RCC 7860 (cell line): ENCODE results near the gene ZDHHC7.
"Not testable (repeated sequence)": the region's sequence is repeated elsewhere in the genome, so short reads cannot be mapped to it uniquely, and the experiment has no call there.

ENCODE experiments used
- DNase-seq: peaks from one replicate; pipeline ENCODE4 v3.0.0-alpha.2; 2015; ENCODE audit warnings: low spot score
- FAIRE-seq: peaks from 2 replicates; lab custom pipeline; 2012; peaks lifted over from hg19 to GRCh38; lab: Jason Lieb, UNC

Gene ZDHHC7

DNA sequence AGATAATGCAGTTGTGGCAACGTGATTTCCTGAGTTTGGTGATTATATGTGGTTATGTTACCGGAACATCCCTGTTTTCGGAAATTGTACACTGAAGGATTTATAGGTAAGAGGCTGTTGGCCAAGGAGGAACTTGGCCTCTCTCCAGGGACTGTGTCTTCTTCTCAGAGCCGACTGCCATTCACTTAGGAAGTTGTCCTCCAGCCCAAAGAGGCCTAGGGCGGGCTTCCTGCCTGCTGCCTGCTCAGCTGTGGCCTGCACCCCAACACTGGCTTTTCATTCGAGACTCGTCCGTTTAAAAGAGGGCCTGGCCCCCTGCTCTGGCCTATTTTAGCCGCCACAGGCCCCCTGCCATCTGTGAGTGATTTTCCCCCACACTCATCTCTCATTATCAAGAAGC, 64.3 kb downstream of the ZDHHC7 start:
- no peak for FAIRE-seq

DNA sequence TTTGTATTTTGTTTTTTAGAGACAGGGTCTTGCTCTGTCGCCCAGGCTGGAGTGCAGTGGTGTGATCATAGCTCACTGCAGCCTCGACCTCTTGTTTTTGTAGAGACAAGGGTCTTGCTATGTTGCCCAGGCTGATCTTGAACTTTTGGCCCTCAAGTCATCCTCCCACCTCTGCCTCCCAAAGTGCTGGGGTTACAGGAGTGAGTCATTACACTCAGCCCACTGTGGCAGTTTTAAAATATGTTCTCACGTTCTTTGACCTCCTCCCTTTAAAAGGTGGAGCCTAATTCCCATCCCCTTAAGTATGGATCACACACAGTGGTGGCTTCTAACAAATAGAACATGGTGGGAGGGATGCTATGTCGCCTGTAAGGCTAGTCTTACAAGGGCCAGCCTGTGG, 67.7 kb downstream of the ZDHHC7 start:
- no peak for DNase-seq
- FAIRE-seq, result no peak

More for the DNA sequence above, 64.3 kb downstream of the ZDHHC7 start:
- DNase-seq, result no peak

DNA sequence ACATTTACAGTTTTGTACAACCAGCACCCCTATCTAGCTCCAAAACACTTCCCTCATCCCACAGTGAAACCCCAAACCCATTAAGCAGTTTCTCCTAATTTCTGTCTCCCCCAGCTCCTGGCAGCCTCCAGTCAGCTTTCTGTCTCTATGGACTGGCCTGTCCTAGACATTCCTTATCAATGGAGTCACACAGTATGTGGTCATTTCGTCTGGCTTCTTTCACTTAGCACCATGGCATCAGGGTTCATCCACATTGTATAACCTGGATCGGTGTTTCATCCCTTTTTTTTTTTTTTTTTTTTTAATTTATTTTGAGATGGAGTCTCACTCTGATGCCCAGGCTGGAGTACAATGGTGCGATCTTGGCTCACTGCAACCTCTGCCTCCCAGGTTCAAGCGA, 68.5 kb downstream of the ZDHHC7 start:
- no peak for FAIRE-seq
- DNase-seq, result peak; percentile 15

DNA sequence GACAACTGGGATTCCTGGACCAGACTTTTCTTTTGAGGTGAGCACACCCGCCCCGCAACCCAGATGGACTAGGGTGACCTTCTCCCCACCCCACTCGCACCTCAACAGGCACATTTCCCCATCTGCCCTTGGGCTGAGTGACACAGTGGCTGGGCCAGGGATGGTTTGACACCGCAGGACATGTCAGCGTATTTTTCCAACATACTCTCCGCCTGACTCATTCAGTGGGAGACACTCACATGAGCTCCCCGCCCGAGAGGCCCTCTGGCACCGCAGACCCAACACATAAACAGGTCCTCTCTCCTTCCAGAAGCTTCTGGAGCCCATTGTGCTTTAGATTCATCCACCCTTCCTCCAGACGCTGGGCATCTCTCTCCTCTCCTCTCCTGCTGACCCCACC, 69.4 kb downstream of the ZDHHC7 start:
- DNase-seq (no peak), FAIRE-seq (no peak)

DNA sequence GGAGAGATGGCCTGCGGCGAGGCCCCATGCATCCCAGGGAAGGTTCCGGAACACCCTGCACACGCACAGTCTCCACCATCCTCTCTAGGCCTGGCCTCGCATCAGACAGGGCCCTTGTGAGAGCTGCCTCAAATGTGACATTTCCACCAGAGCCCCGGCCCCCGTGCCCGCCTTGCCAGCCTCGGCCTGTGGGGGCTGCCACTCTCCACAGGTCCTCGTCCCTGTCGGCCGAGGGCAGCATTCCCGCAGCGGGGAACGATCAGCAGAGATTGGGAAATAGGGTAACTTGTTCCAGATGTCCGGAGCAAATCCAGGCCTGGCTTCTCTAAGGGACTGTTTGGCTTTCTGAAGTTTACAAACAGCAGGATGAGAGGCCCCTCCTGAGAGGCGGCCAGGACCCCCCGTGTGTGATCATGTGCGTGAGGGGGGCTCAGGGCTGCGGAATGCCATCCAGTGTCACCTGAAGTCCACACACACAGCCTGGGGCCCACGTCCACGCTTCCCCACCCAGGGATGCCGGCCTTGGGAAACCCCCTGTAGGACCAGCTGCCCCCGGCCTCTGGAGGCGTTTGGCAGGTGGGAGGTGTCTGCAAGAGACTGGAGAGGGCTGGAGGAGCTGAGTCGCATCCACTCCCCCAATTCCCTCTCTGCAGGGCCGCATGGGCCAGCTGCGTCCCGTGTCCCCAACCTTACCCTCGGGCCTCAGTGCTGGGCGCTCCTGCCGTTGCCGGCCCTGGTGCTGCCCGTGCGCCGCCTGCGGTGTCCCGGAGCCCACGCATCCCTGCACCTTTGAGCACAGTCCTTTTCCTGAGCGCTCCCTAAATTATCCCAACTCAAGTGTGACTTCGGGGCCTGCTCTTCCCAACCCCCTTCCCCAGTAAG, 70.4 kb downstream of the ZDHHC7 start:
- FAIRE-seq (no peak), DNase-seq (no peak)

DNA sequence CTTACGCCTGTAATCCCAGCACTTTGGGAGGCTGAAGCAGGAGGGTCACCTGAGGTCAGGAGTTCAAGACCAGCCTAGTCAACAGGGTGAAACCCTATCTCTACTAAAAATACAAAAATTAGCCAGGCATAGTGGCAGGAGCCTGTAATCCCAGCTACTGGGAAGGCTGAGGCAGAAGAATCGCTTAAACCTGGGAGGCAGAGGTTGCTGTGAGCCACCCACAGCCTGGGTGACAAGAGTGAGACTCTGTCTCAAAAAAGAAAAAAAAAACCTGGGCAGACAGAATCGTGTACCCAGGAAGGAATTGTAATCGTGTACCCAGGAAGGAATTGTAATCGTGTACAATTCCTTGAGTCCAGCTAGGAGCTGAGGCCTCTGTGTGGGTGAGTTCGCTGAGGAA, 72.7 kb downstream of the ZDHHC7 start:
- not testable (repeated sequence) for DNase-seq, FAIRE-seq

DNA sequence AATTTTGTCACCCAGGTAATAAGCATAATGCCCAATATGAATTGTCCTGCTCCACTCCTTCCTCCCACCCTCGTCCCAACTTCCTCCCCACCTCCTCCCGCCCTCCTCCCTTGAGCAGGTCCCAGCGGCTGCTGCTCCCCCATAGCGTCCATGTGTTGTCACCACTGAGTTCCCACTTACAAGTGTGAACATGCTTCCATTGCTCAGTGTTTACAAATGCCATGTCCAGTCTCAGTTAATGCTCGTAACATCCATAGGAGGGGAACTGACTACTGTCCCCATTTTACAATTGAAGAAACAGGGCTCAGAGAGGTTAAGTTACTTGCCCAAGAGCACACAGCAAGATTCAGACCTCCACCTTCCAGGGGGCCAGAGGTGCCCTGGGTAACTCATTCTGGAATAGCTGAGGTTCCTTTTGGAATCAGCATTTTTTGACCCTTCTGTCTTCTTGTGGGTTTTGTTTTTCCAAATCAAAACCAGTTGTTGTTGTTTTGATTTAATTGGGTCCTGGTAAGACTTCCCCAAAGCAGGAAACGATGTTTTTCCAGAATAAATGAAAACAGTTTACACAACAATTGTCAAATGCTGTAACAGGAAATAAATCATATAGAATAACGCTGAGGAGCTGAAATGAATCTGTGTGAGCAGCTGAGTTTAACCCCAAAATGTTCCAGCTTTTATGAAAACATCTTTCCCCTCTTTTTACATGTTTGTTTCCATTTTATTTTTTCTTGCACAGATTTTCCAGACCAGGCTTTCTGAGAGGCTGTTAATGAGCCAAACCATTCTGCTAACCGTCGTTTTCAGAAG, 73.9 kb downstream of the ZDHHC7 start:
- FAIRE-seq (no peak), DNase-seq (no peak)

DNA sequence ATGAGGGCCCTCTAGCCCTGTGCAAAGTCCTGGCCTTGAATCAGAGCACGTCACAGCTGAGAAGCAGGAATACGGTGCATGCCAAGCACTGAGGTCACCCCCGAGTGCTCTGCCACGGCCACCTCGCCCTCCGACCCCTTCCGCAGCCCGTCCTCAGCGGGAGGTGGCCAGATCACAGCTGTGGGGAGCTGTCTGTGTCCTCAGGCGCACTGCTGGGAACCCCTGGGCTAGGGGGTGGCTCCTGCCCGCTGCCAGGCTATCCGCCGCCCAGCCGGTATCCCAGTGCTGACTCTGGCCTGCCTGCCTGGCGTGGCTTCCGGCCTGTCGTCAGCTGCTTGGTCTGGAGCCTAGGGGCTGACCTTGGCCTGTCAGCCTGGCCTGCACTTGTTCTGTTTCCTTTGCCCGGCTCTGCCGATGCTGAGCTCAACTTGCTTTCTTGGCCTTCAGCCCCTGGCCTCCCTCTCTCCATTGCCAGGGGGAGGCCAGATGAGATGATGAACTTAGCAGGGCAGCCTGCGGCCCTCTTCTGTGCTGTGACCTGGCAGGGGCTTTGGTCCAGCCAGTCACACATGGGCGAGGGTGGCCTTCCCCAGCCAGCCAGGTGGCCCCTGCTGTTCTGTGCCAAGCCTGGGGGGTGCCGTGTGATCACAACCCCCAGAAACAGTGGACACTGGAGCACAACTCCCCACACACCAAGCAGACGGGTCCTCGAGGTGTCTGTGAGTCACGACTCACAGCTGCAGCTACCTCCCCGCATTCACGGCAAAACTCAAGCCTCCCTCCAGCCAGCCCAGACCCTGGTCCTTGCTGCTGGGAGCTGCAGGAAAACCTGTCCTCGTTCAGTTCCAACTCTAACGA, 77.3 kb downstream of the ZDHHC7 start:
- no peak for FAIRE-seq
- no peak for DNase-seq

DNA sequence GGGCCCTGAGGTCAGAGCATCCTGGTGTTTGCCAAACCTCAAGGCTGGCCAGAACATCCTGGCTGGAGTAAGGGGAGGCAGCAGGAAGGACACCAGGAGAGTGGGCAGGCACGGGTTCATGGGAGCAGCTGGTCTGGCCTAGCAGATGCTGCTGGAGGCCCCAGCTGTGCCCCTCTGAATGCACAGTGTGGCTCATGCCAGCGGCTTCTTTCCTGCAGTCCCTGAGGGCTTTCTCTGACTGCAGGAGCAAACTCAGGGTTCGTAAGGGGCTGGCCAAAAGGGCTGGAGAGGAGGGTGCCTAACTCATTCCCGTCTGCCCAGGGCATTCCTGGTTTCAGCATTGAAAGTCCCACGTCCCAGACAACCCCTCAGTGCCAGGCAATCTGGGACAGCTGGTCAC, 78.7 kb downstream of the ZDHHC7 start:
- DNase-seq, result no peak
- FAIRE-seq, result no peak

DNA sequence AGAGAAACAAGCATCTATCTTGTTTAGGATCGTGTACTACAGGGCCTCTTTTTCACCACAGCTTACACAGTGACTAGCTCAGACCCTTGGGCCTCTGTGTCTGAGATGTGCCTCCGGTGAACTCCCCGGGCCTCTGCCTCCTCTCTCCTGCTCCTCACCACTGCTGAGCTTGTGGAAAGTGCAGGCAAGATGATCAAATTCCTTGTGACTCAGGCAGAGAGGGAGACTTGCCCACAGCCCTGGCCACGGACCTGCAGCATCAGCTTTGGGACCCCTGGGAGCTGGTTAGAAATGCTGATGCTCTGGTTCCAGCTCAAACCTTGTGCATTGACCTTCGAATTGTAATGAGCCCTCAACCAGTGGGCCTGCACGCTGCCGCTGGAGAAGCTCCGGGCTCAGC, 79.8 kb downstream of the ZDHHC7 start:
- DNase-seq (no peak), FAIRE-seq (no peak)

DNA sequence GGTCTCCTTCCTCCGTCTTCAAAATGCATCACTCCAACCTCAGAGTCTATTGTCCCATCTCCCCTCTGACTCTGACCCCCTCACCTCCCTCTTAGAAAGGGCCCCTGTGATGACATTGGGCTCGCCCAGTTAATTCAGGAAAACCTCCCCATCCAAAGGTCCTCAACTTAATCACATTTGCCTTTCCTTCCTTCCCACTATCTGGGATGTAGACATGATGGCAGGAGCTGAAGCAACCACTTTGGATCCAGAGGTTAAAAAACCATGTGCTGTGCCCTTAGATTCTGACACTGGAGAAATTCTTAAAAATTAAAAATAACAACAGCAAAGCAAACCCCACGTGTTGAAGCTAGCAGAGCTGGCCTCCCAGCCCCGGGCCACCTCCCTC, 80.2 kb downstream of the ZDHHC7 start:
- no peak for DNase-seq
- FAIRE-seq, result no peak

DNA sequence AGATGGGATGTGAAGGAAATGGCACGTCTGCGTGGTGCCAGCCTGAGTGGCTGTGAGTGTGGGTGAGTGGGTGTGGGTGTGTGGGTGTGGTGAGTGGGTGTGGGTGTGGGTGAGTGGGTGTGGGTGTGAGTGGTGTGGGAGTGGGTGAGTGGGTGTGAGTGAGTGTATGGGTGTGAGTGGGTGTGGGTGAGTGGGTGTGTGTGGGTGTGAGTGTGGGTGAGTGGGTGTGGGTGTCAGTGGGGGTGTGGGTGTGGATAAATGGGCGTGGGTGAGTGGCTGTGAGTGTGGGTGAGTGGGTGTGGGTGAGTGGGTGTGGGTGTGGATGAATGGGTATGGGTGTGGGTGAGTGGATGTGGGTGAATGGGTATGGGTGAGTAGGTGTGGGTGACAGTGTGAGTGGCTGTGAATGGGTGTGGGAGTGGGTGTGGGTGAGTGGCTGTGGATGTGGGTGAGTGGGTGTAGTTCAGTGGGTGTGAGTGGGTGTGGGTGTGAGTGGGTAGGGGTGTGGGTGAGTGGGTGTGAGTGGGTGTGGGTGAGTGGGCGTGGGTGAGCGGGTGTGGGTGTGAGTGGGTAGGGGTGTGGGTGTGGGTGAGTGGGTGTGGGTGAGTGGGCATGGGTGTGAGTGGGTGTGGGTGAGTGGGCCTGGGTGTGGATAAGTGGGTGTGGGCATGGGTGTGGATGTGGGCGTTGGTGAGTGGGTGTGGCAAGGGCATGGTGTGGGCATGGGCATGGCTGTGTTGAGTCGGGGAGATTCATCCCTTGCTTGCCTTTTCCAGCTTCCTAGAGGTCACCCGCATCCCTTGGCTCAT, 80.8 kb downstream of the ZDHHC7 start:
- no peak for DNase-seq
- FAIRE-seq, result no peak

DNA sequence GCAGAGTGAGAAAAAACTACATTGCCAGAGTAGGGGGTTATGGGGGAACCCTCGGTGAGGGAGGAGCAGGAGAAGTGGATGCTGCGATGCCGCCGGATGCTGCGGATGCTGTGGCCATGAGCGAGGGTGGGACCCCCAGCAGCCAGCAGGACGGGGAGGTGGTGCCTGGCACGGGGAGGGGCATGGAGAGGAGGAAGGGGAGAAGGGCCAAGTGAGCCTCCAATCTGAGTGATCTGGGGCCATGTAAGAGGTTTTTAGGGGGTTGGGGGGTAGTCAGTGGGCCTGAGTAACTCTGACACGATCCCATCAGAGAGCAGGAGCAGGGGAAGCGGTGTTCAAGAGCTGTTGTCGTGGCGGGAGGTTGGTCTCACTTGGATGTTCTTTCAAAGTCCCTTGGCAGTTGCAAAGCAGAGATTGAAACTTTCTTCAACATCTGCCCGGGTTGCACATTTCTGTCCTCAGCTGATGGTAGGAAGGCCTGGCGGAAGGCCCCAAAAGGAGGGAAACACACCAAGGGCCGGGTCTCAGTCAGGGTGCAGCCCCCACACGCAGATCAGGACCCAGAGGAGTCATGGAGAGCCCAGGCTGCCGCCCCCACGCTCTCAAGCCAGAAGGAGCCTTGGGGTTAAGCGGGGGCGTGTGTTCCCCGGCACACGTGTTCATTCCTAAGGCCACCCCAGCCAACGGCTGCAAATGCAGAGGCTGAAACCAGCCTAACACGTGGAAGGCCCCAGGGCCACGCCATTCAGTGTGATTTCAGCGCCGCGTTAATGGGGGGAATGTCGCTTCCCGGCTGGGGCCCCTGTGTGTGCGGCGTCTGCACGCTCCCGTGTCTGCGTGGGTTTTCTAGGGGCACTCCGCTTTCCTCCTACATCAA, 81.7 kb downstream of the ZDHHC7 start:
- FAIRE-seq, result no peak
- no peak for DNase-seq

DNA sequence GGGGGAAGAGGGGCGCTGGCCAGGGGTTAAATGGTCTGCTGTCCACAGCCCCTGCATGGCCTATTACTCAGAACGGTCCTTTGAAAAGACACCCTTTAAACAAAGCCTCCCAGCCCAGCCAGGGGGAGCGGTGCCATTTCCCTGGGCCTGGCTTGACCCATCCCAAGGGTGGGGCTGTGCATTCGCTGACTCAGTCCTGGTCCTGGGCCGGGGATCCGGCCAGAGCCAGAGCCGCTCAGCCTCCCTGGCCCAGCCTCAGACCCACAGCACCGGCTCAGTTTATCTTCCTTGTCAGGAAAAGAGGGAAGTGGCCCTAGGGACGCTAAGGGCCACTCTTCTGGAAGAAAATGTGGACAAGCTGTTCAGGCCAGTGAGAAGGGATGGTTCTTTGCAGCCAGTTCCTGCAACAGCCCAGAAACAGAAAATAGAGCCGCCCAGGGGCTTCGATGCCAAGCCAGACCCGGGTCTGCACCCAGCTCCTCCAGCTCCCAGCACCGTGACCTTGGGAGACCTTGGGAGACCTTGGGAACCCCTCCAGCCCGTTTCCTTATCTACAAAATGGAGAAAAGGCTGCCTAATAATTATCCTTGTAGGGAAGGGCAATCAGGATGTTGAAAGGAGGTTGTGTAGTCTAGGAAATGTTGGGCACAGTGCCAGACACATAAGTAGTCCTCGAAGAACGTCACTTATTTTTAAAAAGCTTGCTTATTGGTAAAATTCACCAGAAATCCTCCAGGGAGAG, 82.5 kb downstream of the ZDHHC7 start:
- no peak for FAIRE-seq

DNA sequence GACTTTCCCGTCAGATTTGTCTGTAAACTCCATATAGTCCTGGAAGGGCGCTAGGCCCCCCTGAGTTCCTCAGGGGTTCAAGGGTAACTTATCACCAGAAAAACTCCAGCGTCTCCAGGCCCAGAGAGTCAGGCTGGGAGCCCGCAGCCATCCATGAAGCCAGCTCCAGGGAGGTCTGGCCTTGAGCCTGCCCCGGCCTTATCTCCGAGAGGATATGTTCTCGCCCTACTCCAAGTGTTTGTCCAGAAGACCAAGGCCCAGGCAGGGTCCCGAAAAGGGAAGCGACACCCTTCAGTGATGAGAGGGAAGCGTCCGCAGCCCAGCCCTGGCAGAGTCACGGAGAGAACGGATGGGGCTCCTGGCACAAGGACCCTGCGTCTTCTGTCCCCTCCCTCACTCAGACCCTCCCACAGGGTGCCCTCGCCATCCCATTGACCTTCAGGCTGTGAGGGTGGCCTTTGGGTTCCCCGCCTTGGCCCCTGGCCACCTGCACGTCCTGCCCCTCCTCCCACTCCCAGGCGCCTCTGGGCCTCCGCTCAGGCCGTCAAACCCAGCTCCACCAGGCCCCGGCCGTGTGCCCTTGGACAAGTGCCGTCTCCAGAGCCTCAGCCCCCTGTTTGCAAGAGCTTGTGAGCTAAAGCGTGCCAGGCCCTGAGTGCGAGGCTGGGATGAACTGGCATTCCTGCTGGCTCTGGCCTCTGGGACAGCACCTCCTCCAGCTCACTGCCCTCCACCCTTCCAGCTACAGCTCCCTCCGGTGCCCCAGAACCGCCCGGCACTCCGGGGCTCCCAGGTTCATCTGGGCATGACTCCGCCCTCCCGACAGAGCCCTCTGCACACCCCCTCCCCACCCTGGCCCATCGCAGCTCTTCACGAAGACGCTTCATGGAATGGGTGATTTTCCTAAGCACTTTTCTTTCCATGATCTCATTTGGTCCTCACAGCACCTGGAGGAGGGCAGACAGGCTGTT, 83.4 kb downstream of the ZDHHC7 start:
- DNase-seq, result no peak
- no peak for FAIRE-seq

More for the DNA sequence above, 82.5 kb downstream of the ZDHHC7 start:
- DNase-seq, result no peak

DNA sequence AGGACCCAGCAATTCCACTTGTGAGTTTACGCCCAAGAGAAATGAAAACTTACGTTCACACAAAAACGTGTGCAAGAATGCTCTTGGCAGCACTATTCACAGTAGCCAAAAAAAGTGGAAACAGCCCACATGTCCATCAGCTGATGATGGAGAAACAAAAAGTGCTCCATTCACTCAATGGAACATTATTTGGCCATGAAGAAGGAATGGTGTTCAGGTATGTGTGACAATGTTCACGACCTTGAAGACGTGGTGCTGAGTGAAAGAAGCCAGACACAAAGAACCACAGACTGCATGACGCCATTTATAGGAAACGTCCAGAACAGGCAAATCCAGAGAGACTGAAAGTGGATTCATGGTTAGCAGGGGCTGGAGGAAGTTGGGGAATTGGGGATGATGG, 84.9 kb downstream of the ZDHHC7 start:
- no peak for DNase-seq
- FAIRE-seq, result no peak

DNA sequence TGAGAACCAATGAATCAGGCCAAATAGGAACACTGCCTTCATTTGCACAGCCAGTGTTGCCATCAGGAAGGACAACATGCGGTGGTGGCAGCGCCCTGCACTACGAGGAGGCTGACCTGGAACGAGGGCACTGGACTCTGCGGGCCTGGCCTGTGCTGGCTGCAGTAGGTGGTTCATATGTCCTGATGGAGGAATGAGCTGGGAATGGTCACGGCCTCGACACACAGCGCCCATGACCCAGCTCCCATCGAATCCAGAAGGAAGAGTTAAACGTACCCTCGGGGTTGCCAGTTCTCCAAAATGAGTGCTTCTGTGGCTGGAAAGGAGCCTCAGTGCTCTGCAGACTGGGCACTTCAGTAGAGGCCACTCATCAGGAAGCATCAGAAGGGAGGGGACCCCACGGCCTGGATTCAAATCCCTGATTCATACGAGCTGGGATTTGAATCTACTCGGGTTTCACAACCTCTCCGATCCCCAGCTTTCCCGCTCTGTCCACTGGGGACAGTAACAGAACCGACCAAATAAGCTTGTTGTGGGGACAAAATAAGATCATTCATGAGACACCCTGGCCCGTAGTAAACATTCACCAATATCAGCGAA, 85.5 kb downstream of the ZDHHC7 start:
- FAIRE-seq (no peak), DNase-seq (no peak)
